ENCODE measurements around the gene SYNE4.
"Not testable (repeated sequence)": the region's sequence is repeated elsewhere in the genome, so short reads cannot be mapped to it uniquely, and the experiment has no call there.

GRCh38 chr19:36041092-36041491, 32.5 kb upstream of the SYNE4 start:
- TF ChIP-seq POLR2A, CTCF (IDR thresholded peaks at IDR 0.05): not testable (repeated sequence)

All from uterus (tissue), 2 donors.